GM23338 (cell line): ENCODE measurements around the gene NDST1. TPM values are rescaled to one million over a fixed set of nuclear protein-coding genes. Genes with fewer than 3 reads are reported as not detected.

ENCODE experiments used
- ATAC-seq: fragments of 200-7000 bp; cut with Tn5 transposase; 3 replicates; pipeline ENCODE4 v1.9.1; 2020
- DNase-seq: peaks from one replicate; pipeline ENCODE4 v3.0.0-alpha.2; 2015; ENCODE audit warnings: low spot score
- H2AFZ ChIP-seq: fragments of 200-600 bp; sonication (generic); 2 replicates; pipeline ENCODE4 v1.8.0; 2016; ENCODE audit warnings: antibody characterized with exemption, mild to moderate bottlenecking, moderate library complexity
- H3F3A ChIP-seq: fragments of 200-600 bp; sonication (generic); replicated peaks from 2 replicates; pipeline ENCODE4 v1.8.0; 2017; ENCODE audit warnings: antibody characterized with exemption, mixed run types, low read depth
- H3K27ac ChIP-seq: fragments of 200-600 bp; sonication (generic); 2 replicates; pipeline ENCODE4 v1.6.1; 2016; ENCODE audit warnings: low read depth
- H3K27me3 ChIP-seq: fragments of 200-600 bp; sonication (generic); 2 replicates; pipeline ENCODE4 v1.8.0; 2016; ENCODE audit warnings: mild to moderate bottlenecking, mixed run types, moderate library complexity; ENCODE audit not compliant: insufficient read depth
- H3K36me3 ChIP-seq: fragments of 200-600 bp; sonication (generic); 2 replicates; pipeline ENCODE4 v1.8.0; 2016; ENCODE audit warnings: mild to moderate bottlenecking; ENCODE audit not compliant: insufficient read depth
- H3K4me1 ChIP-seq: fragments of 200-600 bp; sonication (generic); 2 replicates; pipeline ENCODE4 v1.8.0; 2016; ENCODE audit warnings: mild to moderate bottlenecking, moderate library complexity; ENCODE audit not compliant: insufficient read depth
- H3K4me2 ChIP-seq: fragments of 200-600 bp; sonication (generic); 2 replicates; pipeline ENCODE4 v1.7.1; 2017; ENCODE audit warnings: mixed run types
- H3K4me3 ChIP-seq: fragments of 200-600 bp; sonication (generic); 2 replicates; pipeline ENCODE4 v1.6.1; 2016; ENCODE audit warnings: mixed run types
- H3K79me2 ChIP-seq: fragments of 200-600 bp; sonication (generic); replicated peaks from 2 replicates; pipeline ENCODE4 v1.8.0; 2017; ENCODE audit warnings: mild to moderate bottlenecking; ENCODE audit not compliant: insufficient read depth
- H3K9me2 ChIP-seq: fragments of 200-600 bp; sonication (generic); 2 replicates; pipeline ENCODE4 v1.8.0; 2017; ENCODE audit not compliant: insufficient read depth
- H4K20me1 ChIP-seq: fragments of 200-600 bp; sonication (generic); replicated peaks from 2 replicates; pipeline ENCODE4 v1.8.0; 2017; ENCODE audit warnings: mild to moderate bottlenecking; ENCODE audit not compliant: insufficient read depth
- H3K27ac Mint-ChIP-seq: 2 replicates; pipeline ENCODE4 v1.8.0; 2020; ENCODE audit warnings: inconsistent platforms, mild to moderate bottlenecking, moderate library complexity, mixed read lengths
- H3K27me3 Mint-ChIP-seq: 3 replicates; pipeline ENCODE4 v1.8.0; 2022; ENCODE audit warnings: low read depth, mild to moderate bottlenecking, moderate library complexity, mixed read lengths, inconsistent platforms; ENCODE audit not compliant: insufficient read depth, poor library complexity
- H3K36me3 Mint-ChIP-seq: 3 replicates; pipeline ENCODE4 v1.8.0; 2021; ENCODE audit warnings: low read depth, mild to moderate bottlenecking, inconsistent platforms, moderate library complexity, mixed read lengths
- H3K4me1 Mint-ChIP-seq: 3 replicates; pipeline ENCODE4 v1.8.0; 2020; ENCODE audit warnings: mild to moderate bottlenecking, inconsistent platforms, mixed read lengths
- H3K4me3 Mint-ChIP-seq: 3 replicates; pipeline ENCODE4 v1.8.0; 2021; ENCODE audit warnings: moderate library complexity, mild to moderate bottlenecking, inconsistent platforms, mixed read lengths
- H3K9me3 Mint-ChIP-seq: 3 replicates; pipeline ENCODE4 v1.8.0; 2020; ENCODE audit warnings: moderate library complexity, mild to moderate bottlenecking, inconsistent platforms, mixed read lengths
- EZH2 ChIP-seq: fragments of 200-600 bp; sonication (generic); IDR thresholded peaks from one replicate; pipeline ENCODE4 v1.8.0; 2017; ENCODE audit warnings: antibody characterized with exemption, mild to moderate bottlenecking, low read depth; ENCODE audit not compliant: unreplicated experiment
- EZH2phosphoT487 ChIP-seq: fragments of 200-600 bp; sonication (generic); IDR thresholded peaks from one replicate; pipeline ENCODE4 v1.8.1; 2018; ENCODE audit warnings: antibody characterized with exemption; ENCODE audit not compliant: unreplicated experiment
- JUNB ChIP-seq: IDR thresholded peaks from one replicate; pipeline ENCODE4 v1.6.1; 2016; ENCODE audit warnings: antibody characterized with exemption; ENCODE audit not compliant: unreplicated experiment
- NANOG ChIP-seq: IDR thresholded peaks from 2 replicates; pipeline ENCODE4 v1.6.1; 2016; ENCODE audit warnings: antibody characterized with exemption, borderline replicate concordance
- POLR2AphosphoS5 ChIP-seq: IDR thresholded peaks from 2 replicates; pipeline ENCODE4 v1.6.1; 2016; ENCODE audit warnings: antibody characterized with exemption, low read depth
- STAT1 ChIP-seq: IDR thresholded peaks from one replicate; pipeline ENCODE4 v1.6.1; 2016; ENCODE audit warnings: antibody characterized with exemption; ENCODE audit not compliant: unreplicated experiment
- ZNF114 ChIP-seq: fragments of 250-450 bp; sonication (Bioruptor Pico); IDR thresholded peaks from 2 replicates; pipeline ENCODE4 v1.5.0; 2020; ENCODE audit warnings: mild to moderate bottlenecking, moderate library complexity
- ZNF462 ChIP-seq: fragments of 250-450 bp; sonication (Bioruptor Pico); IDR thresholded peaks from 2 replicates; pipeline ENCODE4 v1.5.0; 2020; ENCODE audit warnings: mild to moderate bottlenecking, moderate library complexity
- polyA plus RNA-seq: library from polyadenylated mRNA; unstranded; fragments of >200 nt; fragmentation: Nextera tagmentation; extraction: Ambion mirVana; gene quantifications from 2 replicates; pipeline ENCODE4 v1.2.1, GENCODE V29; 2016
- total RNA-seq: library from RNA; depleted of rRNA; stranded (reverse); fragments of >200 nt; shearing (Covaris generic); gene quantifications from 2 replicates; pipeline ENCODE4 v1.2.3, GENCODE V29; 2014

NDST1 gene
- total and polyA plus RNA-seq, 2 experiments from 2014 or later = 7.3 to 85.0 TPM

DNA sequence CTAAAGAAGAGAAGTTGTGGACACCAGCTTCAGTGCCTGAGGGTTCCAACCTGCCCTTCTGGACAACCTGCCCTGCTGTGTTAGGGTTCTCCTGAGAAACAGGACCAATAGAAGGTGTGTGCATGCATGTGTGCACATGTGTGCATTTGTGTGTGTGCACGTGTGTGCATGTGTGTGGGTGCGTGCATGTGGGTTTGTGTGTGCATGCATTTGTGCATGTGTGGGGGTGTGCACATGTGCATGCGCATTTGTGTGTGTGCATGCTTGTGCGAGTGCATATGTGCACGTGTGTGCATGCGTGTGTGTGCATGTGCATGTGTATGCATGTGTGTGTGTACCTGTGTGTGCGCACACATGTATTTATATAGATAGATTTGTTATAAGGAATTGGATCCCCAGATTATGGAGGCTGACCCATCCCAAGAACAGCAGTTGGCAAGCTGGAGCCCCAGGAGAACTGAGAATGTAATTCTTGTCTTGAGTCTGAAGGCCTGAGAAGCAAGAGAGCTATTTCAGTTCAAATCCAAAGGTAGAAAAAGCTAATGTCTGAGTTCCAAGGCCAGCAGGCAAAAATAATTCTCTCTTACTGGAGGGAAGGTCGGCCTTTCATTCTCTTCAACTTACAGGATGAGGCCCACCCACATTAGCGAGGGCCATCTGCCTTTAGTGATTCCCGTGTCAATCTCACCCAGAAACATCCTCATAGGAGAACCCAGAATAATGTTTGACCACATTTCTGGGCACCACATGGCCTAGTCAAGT lies 69.6 kb downstream of the NDST1 start:
- Mint-ChIP-seq H3K4me1 (peaks cover 9% of the 10 kb centered on the region), H3K4me3 (no peak overlapping the region), H3K27me3 (peaks cover 7% of the 10 kb centered on the region), H3K36me3 (no peaks in the 10 kb centered on the region), H3K9me3 (no peaks in the 10 kb centered on the region), H3K27ac (no peak overlapping the region)
- DNase-seq (no peak), ATAC-seq (no peak)
- no peak for TF ChIP-seq EZH2phosphoT487
- Histone ChIP-seq H3K4me1 (no peaks in the 10 kb centered on the region), H2AFZ (no peak overlapping the region), H3K27ac (no peak overlapping the region), H3K36me3 (no peaks in the 10 kb centered on the region), H3K4me3 (no peak overlapping the region), H3K9me2 (no peaks in the 10 kb centered on the region), H4K20me1 (no peaks in the 10 kb centered on the region), H3F3A (no peaks in the 10 kb centered on the region), H3K27me3 (no peaks in the 10 kb centered on the region), H3K4me2 (no peak overlapping the region), H3K79me2 (no peaks in the 10 kb centered on the region)

GRCh38 chr5:150578781-150579461 lies 71.0 kb downstream of the NDST1 start:
- Histone ChIP-seq H3K4me1 (no peaks in the 10 kb centered on the region), H3K4me2 (no peak overlapping the region), H4K20me1 (no peaks in the 10 kb centered on the region), H3F3A (no peaks in the 10 kb centered on the region), H3K27me3 (no peaks in the 10 kb centered on the region), H3K36me3 (no peaks in the 10 kb centered on the region), H3K27ac (no peak overlapping the region), H3K79me2 (no peaks in the 10 kb centered on the region), H3K9me2 (no peaks in the 10 kb centered on the region), H3K4me3 (no peak overlapping the region), H2AFZ (no peak overlapping the region)
- TF ChIP-seq ZNF114 (CRISPR knock-in tag) (no peak), NANOG (no peak), EZH2phosphoT487 (no peak), JUNB (no peak)
- H3K27ac Mint-ChIP-seq = no peak overlapping the region
- ATAC-seq (no peak), DNase-seq (no peak)
- H3K36me3 Mint-ChIP-seq = no peaks in the 10 kb centered on the region
- no peaks in the 10 kb centered on the region for H3K9me3 Mint-ChIP-seq
- H3K4me3 Mint-ChIP-seq = no peak overlapping the region
- H3K4me1 Mint-ChIP-seq = peaks cover 9% of the 10 kb centered on the region
- peaks cover 5% of the 10 kb centered on the region for H3K27me3 Mint-ChIP-seq

- Mint-ChIP-seq H3K36me3 (no peaks in the 10 kb centered on the region), H3K27me3 (peaks cover 2% of the 10 kb centered on the region), H3K4me3 (no peak overlapping the region), H3K4me1 (peaks cover 9% of the 10 kb centered on the region), H3K27ac (no peak overlapping the region), H3K9me3 (no peaks in the 10 kb centered on the region)
- DNase-seq = no peak
- no peak overlapping the region for H3K4me3 ChIP-seq
- no peak overlapping the region for H3K4me2 ChIP-seq
- H3K36me3 ChIP-seq = no peaks in the 10 kb centered on the region
- no peaks in the 10 kb centered on the region for H3K9me2 ChIP-seq
- H3K4me1 ChIP-seq = no peaks in the 10 kb centered on the region
- no peaks in the 10 kb centered on the region for H3K79me2 ChIP-seq
- no peaks in the 10 kb centered on the region for H4K20me1 ChIP-seq
- H2AFZ ChIP-seq = no peak overlapping the region
- no peaks in the 10 kb centered on the region for H3K27me3 ChIP-seq
- no peak overlapping the region for H3K27ac ChIP-seq
- no peaks in the 10 kb centered on the region for H3F3A ChIP-seq
- ATAC-seq = no peak
- TF ChIP-seq POLR2AphosphoS5 (no peak), EZH2 (no peak), STAT1 (no peak), ZNF462 (CRISPR knock-in tag) (no peak)
These were observed 71.8 kb downstream of the NDST1 start for GRCh38 chr5:150579462-150580400.
